ENCODE data around the gene MB.

DNA sequence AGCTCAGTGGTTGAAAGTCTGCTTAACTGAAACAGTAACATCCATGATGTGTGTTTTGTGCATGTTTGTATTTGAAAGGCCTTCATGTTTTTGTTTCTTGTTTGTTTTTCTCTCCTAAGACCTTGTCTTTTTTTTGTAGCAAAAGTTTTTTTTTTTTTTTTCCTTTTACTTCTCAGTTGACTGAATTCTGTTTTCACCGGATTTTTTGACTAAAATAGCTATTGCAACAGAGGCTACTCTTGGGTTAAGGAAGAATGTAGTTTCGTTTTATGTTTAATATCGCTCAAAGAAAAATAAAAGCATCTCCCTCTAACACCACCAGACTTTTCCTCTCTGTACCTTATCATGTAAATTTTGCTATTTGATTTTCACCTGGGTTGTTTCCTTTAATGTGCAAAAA is 46.2 kb upstream of the MB start:
- TF ChIP-seq, protein P1, sequence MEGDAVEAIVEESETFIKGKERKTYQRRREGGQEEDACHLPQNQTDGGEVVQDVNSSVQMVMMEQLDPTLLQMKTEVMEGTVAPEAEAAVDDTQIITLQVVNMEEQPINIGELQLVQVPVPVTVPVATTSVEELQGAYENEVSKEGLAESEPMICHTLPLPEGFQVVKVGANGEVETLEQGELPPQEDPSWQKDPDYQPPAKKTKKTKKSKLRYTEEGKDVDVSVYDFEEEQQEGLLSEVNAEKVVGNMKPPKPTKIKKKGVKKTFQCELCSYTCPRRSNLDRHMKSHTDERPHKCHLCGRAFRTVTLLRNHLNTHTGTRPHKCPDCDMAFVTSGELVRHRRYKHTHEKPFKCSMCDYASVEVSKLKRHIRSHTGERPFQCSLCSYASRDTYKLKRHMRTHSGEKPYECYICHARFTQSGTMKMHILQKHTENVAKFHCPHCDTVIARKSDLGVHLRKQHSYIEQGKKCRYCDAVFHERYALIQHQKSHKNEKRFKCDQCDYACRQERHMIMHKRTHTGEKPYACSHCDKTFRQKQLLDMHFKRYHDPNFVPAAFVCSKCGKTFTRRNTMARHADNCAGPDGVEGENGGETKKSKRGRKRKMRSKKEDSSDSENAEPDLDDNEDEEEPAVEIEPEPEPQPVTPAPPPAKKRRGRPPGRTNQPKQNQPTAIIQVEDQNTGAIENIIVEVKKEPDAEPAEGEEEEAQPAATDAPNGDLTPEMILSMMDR (IDR thresholded peaks at IDR 0.05): no peak
- no peak for TF ChIP-seq POLR2A (IDR thresholded peaks at IDR 0.05)

All from Peyer's patch (tissue), 4 donors.